IPS-18c (cell line): ENCODE results near the gene GLUD2.
"Not testable (repeated sequence)": the region's sequence is repeated elsewhere in the genome, so short reads cannot be mapped to it uniquely, and the experiment has no call there.

Source experiments
- H3K4me3 ChIP-seq: 2 replicates; pipeline ENCODE4 v1.7.0; 2013; ENCODE audit warnings: low read depth, mild to moderate bottlenecking, low read length, moderate library complexity; ENCODE audit not compliant: insufficient read depth
- H3K9me3 ChIP-seq: one replicate; pipeline ENCODE4 v1.6.1; 2013; ENCODE audit warnings: mild to moderate bottlenecking, low read length, moderate library complexity; ENCODE audit not compliant: control insufficient read depth, insufficient read depth

The GLUD2 gene

GRCh38 chrX:121084247-121084646 is 36.8 kb downstream of the GLUD2 start:
- H3K4me3 ChIP-seq, H3K9me3 ChIP-seq: not testable (repeated sequence)

DNA sequence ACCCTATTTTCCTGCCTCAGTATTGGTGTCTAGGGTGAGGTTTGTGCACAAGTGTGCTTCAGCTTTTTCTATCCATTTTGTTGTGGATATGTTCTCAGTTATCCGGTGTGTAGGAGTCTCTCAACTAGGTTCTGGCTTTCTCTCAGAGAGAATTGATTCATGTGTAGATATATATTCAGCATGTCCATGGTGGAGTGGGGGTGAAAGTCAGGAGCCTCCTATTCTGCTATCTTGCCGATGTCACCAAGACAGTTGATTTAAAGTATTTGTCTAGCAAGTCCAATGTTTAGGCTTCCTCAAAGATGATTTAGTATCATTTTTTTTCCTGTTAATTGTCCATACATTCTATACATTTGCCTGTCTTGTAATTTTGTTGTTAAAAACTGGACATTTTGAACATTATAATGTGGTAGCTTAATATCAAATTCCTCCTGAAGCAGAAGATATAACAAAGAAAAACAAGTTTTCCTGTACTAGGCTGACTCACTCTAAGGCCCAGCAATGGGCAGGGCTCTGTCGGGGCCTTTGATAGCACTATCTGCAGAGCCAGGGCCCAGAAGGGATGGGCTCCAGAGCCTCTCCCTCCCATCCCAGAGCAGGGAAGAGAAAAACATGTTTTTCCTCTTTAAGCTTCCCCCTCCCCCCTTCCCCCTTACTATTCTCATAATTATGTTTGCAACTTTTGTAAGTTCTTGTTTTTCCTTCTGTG is 37.6 kb downstream of the GLUD2 start:
- Histone ChIP-seq H3K9me3 (no peaks in the 10 kb centered on the region), H3K4me3 (no peak overlapping the region)

- Histone ChIP-seq H3K9me3 (no peaks in the 10 kb centered on the region), H3K4me3 (no peak overlapping the region)
Observed at GRCh38 chrX:121085612-121086010, 38.2 kb downstream of the GLUD2 start.

DNA sequence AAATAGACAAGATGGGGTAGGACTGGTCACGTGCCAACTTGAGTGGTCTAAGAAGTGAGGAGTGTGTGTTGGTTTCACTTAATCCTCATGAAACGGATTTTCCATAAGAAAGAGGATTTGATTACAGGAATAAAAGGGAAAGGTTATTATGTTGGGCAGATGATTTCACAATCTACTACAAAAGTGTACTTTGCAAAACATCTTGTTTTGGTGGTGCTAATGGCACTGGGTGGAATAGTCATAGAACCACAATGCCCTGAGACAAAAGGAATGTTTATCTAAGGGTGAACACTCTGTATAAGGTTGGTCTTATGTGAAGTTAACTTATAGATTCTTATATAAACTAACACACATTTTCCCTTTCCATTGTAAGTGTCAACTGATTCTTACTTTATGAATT is 45.6 kb downstream of the GLUD2 start:
- H3K9me3 ChIP-seq: no peaks in the 10 kb centered on the region

More for the DNA sequence above, 45.6 kb downstream of the GLUD2 start:
- H3K4me3 ChIP-seq: no peak overlapping the region
